HUDEP-2 (cell line): ENCODE data around the gene FBXO15.

Experiments used
- DNase-seq, 76 experiments: peaks; one replicate each; lab custom pipeline; 2025; ENCODE audit not compliant: unreplicated experiment in 76 of 76; lab: John Stamatoyannopoulos, UW

The FBXO15 gene

DNA sequence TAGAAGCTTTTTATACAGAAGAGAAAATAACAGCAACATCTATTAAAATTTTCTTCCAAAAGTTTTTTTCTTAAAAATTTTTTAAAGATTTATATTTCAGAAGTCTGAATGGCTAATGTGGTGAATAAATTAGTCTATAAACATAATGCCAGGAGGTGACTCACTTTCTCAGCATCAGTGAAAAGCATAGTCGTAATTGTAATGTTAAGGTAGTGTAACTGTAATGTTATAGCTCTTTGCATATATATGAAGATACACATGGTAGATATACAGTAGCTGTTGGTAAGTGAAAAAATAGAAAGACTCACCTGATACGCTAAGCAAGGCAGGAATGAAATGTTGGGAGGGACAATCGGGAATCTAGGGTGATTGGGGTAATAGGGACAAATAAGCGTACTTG lies 6.2 kb upstream of the FBXO15 start:
- no peak for DNase-seq

DNA sequence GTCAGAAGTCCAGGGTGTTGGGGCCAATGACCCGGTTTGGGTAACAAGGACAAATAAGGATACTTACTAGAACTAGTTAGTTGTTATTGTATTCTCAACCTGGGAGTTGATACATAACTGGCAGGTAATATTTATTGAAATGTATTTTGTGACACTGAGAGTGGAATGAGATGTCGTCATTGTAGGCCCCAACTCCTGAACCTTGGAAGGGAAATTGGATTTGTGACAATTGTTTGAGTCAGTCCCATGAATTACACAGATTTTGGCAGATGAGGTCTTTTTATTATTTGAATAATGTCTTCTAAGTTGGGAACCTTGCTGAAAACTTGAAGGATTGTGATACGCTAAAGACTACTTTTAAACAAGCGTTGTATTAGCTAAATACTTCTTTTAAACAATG lies 5.7 kb upstream of the FBXO15 start:
- DNase-seq: no peak

DNA sequence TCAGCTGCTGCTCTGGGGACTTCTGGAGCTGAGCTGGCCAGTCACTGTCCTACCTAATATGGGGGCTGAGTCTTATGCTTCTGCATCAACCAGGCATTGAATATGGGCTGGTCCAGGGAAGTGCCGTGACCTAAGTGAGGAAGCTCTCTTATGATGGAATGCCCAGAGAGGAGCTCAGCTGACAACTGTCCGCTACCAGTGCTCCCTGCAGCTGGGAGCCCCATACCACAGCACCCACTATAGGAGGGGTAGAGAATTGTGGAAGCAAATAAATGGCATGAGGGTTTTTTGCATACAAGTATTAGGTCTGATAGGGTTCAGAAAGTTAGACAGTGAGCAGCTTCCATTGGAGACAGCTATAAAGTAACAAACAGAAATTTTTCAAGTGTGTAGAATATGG lies 5.2 kb upstream of the FBXO15 start:
- peak in 14 of 76 experiments; percentile 2 to 46 (median 15) for DNase-seq

DNA sequence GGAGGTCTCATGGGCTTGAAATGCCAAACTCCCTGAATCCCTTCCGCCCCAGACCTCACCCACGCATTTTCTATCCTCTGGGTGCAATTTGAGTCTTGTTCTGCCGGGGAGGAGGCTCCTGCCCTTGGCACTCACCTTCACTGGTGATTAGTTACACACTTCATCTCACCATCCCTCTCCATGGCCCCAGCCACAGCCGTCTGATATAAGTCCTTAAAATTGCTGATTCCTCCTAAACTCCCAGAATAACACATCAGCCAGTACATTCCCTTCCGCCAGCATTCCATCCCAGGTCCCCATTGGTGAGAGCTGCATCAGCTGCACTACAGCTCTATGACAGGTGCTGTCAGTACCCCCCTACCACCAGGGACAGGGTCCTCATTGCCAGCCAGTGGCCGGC lies 4.6 kb upstream of the FBXO15 start:
- no peak for DNase-seq

DNA sequence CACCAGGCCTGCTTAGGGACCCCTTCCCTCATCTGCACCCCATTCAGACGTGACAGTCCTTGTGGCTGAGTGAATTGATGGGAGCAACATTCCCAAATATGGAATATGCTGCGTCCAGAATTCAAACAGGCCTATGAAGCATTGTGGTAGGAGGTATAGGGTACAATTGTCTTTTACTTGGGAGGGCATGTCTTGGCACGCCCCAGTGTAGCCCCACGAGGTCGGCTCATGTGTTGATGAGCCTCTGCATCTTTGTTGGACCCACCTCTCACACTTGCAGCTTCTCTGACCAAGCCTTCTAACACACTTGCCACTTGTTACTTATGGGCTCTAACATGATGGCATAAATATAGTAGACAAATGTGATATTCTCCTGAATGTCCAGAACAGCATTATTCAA lies 2.2 kb upstream of the FBXO15 start:
- peak in 4 of 76 experiments; percentile 18 to 41 (median 30) for DNase-seq

DNA sequence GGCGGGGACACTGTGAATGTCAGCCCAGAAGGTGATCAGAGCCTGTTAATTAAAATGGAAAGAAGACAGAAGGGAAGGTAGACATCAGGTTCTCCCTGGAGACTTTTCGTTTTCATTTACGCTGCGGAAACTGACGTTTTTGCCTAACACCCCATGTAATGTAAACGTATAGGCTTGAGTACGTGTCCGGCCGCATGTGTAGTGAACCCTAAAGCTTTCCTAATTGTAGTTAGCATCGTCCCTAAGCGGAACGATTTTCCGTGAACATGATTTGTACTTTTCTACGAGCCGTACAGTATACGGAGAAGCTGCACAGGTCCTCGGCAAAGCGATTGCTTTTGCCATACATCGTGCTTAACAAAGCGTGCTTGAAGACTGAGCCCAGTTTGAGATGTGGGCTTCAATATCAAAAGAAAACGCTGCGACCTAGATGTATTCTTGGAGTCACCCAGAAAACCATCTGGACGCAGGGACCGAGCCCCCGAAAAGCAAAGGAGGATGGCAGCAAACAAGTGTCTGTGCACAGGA lies 973 bp upstream of the FBXO15 start:
- DNase-seq: peak in 4 of 76 experiments; percentile 10 to 50 (median 38)

DNA sequence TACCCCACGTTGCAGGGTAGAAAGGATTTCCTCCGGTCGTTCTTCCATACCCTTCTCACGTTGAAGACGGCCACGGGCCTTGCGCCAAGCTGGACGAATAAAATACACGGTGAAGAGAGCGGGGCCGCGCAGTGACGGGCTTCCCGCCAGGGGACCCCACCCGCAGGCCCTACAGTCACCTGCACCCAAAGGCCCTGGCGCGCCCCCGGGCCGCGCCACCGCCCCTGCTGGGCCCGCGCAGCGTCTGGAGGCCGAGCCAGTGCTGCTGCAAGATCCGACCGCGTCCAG lies 199 bp downstream of the FBXO15 start:
- no peak for DNase-seq

DNA sequence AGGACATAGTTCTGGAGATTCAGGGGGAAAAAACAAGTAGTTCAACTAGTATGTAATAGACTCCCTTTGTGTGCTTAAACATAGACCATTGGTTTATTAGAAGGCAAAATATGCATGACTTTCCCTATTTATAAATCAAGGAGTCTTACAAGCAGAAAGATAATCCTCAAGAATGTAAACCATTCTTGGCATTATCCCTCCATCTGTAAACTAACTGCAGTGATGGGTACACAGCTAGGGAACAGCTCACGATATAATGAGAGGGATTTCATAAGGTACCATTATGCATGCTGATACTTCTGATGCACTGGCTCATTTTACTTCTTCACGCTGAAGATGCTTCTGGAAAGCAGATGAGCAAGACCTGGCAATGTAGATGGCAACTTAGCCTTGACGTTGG lies 878 bp downstream of the FBXO15 start:
- no peak for DNase-seq

DNA sequence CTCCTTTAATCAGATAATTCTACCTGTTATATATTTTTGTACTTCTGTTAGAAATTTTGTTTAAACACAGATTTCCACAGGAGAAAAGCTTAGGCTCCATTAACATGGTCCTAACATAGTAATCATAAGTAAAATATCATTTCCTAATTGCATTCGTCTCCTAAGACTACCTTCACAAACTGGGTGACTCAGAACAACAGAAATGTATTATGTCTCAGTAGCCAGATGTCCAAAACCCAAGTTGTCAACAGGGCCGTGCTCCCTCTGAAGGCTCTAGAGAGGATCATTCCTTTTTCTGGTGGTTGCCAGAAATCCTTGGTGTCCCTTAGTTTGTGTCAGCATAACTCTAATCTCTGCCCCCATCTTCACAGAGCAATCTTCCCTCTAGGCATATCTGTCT lies 5.4 kb downstream of the FBXO15 start:
- DNase-seq: no peak

DNA sequence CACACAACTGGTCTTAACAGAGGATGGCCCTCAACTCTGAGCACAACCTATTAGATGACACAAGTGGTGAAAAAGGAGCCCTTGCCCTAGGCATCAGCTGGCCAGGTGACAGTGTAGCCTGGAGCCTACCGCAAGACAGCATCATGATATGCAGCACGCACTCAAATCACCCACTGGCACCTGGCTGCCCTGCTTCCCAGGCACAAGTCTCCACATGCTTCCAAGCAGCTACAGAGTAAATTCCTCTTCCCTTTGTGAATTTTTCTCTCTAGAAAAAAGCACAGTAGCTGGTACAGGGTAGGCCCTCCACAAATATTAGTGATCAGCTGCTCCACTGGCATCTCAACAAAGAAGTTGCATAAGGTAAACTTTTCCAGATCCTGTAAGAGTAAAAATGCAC lies 6.0 kb downstream of the FBXO15 start:
- DNase-seq: no peak

DNA sequence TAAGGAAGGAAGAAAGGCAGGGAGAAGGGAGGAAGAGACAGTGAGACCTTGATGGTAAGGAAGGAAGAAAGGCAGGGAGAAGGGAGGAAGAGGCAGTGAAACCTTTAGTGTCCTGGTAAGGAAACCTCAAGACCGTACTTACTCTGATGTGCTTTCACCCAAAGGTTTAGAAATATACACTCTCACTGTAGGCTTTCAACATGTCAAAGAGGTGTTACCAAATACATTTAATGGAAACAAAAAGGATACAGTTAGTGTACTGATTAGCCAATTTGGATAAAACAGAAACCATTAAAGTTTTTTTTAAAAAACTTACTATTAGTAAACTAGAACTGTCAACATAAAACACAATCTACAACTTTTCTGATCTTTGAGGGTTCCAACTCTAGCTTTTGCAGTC lies 7.1 kb downstream of the FBXO15 start:
- no peak for DNase-seq

DNA sequence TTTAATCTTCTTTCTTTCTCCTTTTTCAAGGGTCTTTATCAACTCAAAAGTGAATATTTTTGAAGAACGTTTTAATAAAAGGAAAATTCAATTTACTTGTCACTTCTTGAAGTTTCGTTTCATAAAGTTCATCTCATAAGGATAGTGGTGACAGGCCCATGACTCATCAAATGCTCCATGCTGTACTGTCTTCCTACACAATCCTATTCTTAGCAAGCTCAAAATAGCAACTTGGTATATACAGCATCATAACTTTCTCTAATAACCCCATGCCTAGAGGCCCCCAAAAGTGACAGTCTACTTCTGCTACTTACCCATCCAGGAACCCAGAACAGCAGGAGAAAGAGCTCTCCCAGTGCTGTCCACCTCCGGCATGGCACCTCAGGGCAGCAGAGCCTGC lies 7.7 kb downstream of the FBXO15 start:
- DNase-seq: peak in 1 of 76 experiments; percentile 5

DNA sequence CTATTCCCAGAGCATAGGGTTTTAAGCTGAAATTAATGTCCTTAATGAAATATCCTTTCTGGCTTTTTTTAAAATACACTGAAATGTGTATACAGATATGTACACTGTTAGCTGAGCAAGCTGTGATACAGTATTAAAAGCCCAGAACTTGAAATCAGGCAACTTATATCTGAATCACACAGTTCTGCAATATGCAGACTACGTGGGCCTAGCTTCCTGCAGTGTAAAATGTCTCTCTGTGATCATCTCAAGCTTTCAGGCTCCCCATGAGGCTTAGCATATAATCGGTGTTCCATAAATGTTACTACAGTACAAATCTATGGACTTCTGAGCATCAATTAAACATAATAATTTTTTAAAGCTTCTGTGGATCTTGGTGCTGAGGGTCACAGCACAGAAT lies 8.2 kb downstream of the FBXO15 start:
- no peak for DNase-seq

DNA sequence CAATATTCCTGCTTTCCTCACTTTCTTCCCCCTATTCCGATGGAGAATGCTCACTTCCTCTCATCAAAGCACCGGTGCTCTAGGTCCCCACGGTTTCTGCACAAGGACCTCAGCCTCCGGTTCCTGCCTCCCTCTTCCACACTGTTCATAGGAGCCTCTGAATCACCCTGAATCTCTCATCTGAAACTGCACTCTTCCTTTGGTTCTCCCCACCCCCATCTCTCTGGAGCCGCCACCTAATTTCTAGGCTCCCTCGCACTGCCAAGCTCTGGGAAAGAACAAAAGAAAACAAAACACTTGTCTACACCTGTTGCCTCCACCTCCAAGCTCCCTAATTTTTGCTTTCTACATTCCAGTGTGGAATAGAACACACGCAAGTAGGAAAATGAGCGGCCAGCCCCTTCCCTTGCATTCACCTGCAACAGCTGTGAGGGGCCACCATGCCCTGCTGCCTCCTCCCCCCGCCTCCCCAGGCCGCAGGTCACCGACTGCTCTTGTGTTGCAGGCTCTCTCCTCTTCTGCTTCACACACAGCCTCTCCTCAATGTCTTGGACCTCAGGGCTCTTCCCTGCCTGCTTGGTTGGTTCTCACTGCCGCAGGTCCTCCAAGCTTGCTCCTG lies 9.6 kb downstream of the FBXO15 start:
- DNase-seq: no peak

DNA sequence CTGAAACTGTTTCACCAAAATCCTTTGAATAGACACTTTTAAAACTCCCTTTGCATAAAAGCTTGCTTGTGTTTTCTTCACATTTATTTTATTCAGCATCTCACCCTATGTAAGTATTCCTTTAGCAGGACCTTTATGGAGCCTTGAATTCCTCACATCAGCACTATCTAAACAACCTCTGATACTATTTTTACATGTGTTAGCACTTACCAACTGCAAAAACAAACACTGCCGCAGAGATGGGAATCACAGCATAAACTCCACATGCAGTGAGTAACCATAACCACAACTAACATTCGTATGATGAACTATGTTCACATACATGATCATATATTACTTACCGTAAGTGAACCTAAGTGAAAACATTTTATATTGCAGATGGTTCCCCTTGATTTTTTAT lies 15.4 kb downstream of the FBXO15 start:
- no peak for DNase-seq

DNA sequence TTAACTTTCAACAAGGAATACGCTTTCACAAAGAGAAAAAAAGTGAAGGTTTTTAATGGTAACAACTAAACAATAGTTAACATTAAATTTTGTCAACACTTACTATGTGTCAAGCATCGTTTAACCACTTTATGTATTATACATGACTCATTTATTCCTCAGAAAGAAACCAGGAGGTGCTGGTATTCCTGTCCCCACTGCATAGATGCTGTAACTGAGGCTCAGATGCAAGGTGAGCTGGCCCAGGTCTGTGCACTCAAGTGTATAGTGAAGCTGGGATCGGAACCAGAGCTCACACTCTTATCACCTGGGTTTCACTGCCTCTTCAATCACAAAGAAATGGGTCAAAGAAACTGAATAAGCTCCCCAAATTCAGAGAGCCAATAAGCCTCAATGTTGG lies 16.5 kb downstream of the FBXO15 start:
- no peak for DNase-seq

DNA sequence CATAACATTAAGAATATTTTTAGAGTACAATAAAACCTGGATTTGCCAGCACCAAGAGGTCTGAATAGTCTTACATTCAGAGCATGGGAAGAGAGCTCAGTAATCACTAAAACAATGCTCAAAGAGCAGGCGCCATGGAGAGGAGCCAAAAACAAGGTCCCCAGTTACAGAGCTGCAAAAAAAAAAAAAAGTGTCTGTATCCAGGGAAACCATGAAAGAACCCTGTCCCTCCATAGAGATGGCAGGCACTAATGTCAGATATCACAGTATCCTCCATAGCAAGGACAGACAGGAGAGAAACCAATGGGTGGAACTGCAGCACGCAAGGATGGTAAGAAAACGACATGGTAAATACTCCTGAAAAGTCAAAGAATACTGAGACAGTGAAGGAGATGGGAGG lies 19.5 kb downstream of the FBXO15 start:
- DNase-seq: no peak

DNA sequence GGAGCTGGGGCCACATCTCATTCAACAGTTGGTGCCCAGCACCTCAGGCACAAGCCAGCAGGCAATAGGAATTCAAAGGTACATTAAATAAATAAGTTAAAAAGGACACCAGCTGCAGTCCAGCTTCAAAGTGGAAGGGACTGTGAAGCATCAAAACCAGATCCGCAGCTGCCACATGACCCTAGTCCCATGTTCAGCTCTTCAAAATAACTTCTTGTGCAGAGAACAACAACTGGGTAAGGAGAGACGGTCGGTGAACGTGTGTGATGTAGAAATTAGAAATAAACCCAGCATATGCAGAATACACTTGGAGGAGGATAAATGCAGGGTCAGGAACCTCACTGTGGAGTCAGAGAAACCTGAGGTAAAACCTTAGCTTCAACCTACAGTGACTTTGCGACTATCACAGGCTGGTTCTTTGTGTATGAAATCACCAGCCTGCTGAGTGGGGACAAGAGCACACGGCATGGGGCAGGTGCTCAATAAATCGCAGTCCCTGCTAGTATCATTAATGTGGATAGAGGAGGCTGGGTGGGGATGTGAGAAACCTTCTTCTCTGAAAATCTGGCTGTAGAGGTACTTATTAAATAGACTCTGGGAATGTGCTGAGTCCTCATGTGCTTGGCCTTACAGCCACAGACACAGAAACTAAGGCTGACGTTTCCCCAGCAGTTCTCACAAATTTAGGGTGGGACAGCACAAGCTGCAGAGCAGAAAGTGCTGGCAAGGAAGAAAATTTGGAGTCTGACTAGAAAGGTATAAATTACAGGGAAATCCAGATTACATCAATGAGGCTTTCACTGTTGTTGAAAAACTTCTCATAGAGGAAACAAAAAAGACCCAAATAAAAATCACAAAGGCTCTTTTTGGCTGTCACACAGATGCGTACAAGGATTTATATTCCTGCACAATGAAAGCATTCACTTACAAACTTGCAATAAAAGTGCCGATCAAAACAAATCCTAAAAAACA lies 20.7 kb downstream of the FBXO15 start:
- DNase-seq: no peak

DNA sequence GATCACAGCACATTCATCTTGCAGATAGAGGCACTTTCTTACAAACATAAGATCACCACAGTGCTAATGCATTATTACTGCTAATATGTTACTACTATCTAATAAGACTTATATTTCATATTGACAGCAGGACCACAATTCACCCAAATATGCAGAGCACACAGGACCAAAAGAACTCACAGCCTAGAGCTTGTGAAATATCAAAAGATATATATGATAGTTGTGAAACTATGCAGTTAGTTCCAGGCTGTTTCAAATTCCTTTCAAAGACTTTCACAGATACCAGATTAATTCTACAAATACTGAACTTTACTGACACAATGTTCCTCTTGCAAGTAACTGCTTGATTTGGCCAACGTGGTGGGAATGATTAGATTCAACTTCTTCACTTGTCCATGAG lies 23.0 kb downstream of the FBXO15 start:
- no peak for DNase-seq

DNA sequence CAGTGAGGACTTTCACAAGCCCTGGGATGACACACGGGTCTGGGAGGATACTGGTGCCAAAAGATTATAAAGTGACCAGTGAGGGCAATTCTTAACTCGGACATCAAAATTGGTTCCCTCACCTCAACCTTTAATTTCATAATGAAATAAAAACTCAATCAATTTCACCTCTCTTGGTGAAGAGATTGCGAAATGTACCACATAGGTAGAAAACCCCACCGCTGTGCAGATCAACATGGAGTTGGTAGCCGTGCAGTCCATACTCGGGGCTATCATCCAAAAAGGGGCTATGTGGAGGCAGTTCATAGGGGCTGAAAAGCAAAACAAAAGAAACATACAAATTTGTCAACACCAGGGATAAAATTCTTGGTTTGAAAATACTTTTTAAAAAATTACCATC lies 24.4 kb downstream of the FBXO15 start:
- no peak for DNase-seq

DNA sequence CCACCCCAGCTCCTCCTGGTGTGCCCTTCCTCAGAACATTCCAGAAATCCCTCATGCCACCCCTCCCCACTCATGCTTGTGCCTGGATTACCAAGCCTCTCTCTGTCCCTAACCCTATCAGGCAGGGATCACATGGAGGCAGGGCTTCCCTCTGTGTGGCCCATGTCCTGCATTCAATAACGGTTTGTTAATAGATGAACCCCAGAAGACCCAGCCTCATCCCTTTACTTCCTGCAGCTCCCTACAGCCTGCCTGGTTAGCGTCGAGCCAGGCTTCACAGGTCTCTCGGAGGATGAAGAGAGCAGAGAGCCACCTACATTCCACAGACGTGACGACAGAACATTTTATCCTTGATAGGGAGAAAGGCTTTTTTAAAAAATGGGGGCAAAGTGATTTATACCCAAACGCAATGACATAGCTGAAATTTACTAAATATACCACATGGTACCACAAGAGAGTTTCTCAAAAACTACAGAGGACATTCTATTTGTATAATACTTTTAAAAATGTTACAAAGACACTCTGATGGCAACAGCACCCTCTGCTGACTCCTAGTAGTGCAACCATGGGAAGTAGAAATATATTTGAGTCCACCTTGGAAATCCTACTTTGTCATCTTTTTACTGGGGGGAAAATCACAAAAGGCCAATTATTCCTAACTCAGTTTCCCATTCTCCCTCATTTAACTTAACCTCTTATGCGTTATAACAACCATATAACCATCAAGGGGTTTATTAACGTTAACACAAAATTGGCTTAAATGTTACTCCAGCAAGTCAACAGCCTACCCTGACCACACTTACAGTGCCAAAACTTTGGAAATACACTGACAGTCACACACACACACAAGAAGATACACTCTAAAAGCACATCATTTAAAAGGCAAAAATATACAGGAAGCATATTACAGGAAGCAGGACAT lies 30.7 kb downstream of the FBXO15 start:
- DNase-seq: peak in 8 of 76 experiments; percentile 4 to 44 (median 13)
